Keratinocyte (primary cell): ENCODE measurements around the gene ASB12.

Experiments
- EZH2 ChIP-seq: IDR thresholded peaks from one replicate; pipeline ENCODE4 v1.6.1; 2012; ENCODE audit warnings: inconsistent platforms, mild to moderate bottlenecking, low read length, moderate library complexity
- TF ChIP-seq, protein P1 (sequence below), 3 experiments: IDR thresholded peaks in 1 of 3; conservative IDR thresholded peaks in 1 of 3; optimal IDR thresholded peaks in 1 of 3; 2 replicates in 2 of 3; 3 replicates in 1 of 3; pipeline versions ENCODE3 to v1.5.1; 2011; ENCODE audit warnings: low read length in 3 of 3, mild to moderate bottlenecking in 3 of 3, moderate library complexity in 2 of 3, control low read depth in 1 of 3, inconsistent platforms in 1 of 3; ENCODE audit not compliant: insufficient read depth in 2 of 3; ENCODE audit errors: extremely low read depth in 1 of 3

DNA sequence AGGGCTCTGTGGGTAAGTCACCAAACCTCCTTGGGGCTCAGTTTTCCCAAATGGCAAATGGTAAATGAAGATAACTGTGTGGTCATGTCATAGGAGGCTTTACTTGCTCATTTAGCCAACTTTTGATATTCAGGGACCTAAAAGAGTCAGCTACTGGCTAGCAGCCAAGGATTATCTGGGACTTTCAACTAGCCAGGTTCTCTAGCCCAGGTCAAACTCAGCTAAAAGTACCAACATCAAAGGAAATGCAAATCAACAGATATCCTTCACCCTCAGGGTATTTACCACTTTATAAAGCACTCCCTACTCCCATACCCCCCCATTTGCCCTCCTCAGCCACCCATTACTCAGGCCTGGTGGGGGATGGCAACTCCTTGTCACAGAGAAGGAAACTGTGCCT, 32.4 kb downstream of the ASB12 start:
- TF ChIP-seq, protein P1, sequence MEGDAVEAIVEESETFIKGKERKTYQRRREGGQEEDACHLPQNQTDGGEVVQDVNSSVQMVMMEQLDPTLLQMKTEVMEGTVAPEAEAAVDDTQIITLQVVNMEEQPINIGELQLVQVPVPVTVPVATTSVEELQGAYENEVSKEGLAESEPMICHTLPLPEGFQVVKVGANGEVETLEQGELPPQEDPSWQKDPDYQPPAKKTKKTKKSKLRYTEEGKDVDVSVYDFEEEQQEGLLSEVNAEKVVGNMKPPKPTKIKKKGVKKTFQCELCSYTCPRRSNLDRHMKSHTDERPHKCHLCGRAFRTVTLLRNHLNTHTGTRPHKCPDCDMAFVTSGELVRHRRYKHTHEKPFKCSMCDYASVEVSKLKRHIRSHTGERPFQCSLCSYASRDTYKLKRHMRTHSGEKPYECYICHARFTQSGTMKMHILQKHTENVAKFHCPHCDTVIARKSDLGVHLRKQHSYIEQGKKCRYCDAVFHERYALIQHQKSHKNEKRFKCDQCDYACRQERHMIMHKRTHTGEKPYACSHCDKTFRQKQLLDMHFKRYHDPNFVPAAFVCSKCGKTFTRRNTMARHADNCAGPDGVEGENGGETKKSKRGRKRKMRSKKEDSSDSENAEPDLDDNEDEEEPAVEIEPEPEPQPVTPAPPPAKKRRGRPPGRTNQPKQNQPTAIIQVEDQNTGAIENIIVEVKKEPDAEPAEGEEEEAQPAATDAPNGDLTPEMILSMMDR (optimal IDR thresholded peaks at IDR 0.05 in 1 of 3, IDR thresholded peaks at IDR 0.05 in 1 of 3, conservative IDR thresholded peaks at IDR 0.05 in 1 of 3; ENCODE audit: extremely low read depth in 1 of 3, insufficient read depth in 2 of 3, low read length in 3 of 3): no peak
- TF ChIP-seq EZH2: no peak
